IMR-90 (cell line): ENCODE results near the gene ESYT1. TPM values are rescaled to one million over a fixed set of nuclear protein-coding genes. Genes with fewer than 3 reads are reported as not detected.

Experiments
- ATAC-seq: fragments of 200-7000 bp; cut with Tn5 transposase; 2 replicates; pipeline ENCODE4 v1.9.1; 2020; ENCODE audit warnings: low read depth, mild to moderate bottlenecking, moderate library complexity
- BruUV-seq: library from RNA; stranded (reverse); fragments of 400-500 nt; replicated peaks from 2 replicates; lab custom pipeline; 2021; lab: Mats Ljungman, UMichigan
- CTCF ChIA-PET: fragments of 300-600 bp; formaldehyde crosslinking; extraction: SDS; loops from one replicate; lab custom pipeline; 2021; ENCODE audit warnings: antibody characterized with exemption; lab: Yijun Ruan, JAX
- POLR2A ChIA-PET: fragments of 300-600 bp; sonication (Branson Sonifier 250); formaldehyde crosslinking; loops from one replicate; lab custom pipeline; 2022; ENCODE audit warnings: antibody characterized with exemption; ENCODE audit not compliant: unreplicated experiment; lab: Charles Lee
- DNase-seq: peaks from one replicate; pipeline ENCODE4 v3.0.0; 2013
- H2AFZ ChIP-seq: replicated peaks from 2 replicates; pipeline ENCODE3; 2013; ENCODE audit warnings: low read length, mild to moderate bottlenecking; ENCODE audit not compliant: poor library complexity
- H2AK5ac ChIP-seq: 2 replicates; pipeline ENCODE4 v1.6.1; 2013; ENCODE audit warnings: low read depth, low read length, inconsistent platforms
- H2AK9ac ChIP-seq: replicated peaks from 2 replicates; pipeline ENCODE3; 2013; ENCODE audit warnings: mild to moderate bottlenecking, low read depth, low read length, moderate library complexity; ENCODE audit not compliant: poor library complexity
- H2BK120ac ChIP-seq: 2 replicates; pipeline ENCODE4 v1.6.1; 2013; ENCODE audit warnings: low read depth, low read length, inconsistent platforms
- H2BK15ac ChIP-seq: 3 replicates; pipeline ENCODE4 v1.6.1; 2013; ENCODE audit warnings: low read depth, low read length, inconsistent platforms
- H2BK20ac ChIP-seq: 2 replicates; pipeline ENCODE4 v1.6.1; 2013; ENCODE audit warnings: low read depth, mild to moderate bottlenecking, inconsistent platforms, low read length, moderate library complexity
- H2BK5ac ChIP-seq: 2 replicates; pipeline ENCODE4 v1.6.1; 2013; ENCODE audit warnings: mild to moderate bottlenecking, low read depth, low read length, inconsistent platforms; ENCODE audit not compliant: poor library complexity, severe bottlenecking
- H3K14ac ChIP-seq: replicated peaks from 2 replicates; pipeline ENCODE4 v1.6.1; 2013; ENCODE audit warnings: low read depth, low read length, inconsistent platforms
- H3K18ac ChIP-seq: 2 replicates; pipeline ENCODE4 v1.6.1; 2013; ENCODE audit warnings: low read depth, low read length, control low read depth
- H3K23ac ChIP-seq: 2 replicates; pipeline ENCODE4 v1.6.1; 2013; ENCODE audit warnings: low read depth, low read length, inconsistent platforms
- H3K27ac ChIP-seq: 2 replicates; pipeline ENCODE4 v1.5.1; 2013; ENCODE audit warnings: mild to moderate bottlenecking, control low read depth, low read length; ENCODE audit not compliant: insufficient read depth
- H3K27me3 ChIP-seq: 2 replicates; pipeline ENCODE4 v1.6.1; 2013; ENCODE audit warnings: low read length; ENCODE audit not compliant: control insufficient read depth, insufficient read depth
- H3K36me3 ChIP-seq: 2 replicates; pipeline ENCODE4 v1.6.1; 2013; ENCODE audit warnings: low read length, mixed read lengths; ENCODE audit not compliant: control insufficient read depth, insufficient read depth
- H3K4ac ChIP-seq: 2 replicates; pipeline ENCODE4 v1.6.1; 2013; ENCODE audit warnings: low read depth, low read length, inconsistent platforms
- H3K4me1 ChIP-seq: 2 replicates; pipeline ENCODE4 v1.6.1; 2013; ENCODE audit warnings: low read length, mixed read lengths; ENCODE audit not compliant: control insufficient read depth, insufficient read depth
- H3K4me2 ChIP-seq: 2 replicates; pipeline ENCODE4 v1.6.1; 2013; ENCODE audit warnings: low read depth, mild to moderate bottlenecking, control low read depth, low read length, moderate library complexity
- H3K4me3 ChIP-seq: 2 replicates; pipeline ENCODE4 v1.5.1; 2013; ENCODE audit warnings: low read depth, mild to moderate bottlenecking, control low read depth, low read length, moderate library complexity; ENCODE audit not compliant: insufficient read depth
- H3K56ac ChIP-seq: 2 replicates; pipeline ENCODE4 v1.6.1; 2013; ENCODE audit warnings: low read length, inconsistent platforms; ENCODE audit not compliant: insufficient read depth; ENCODE audit errors: extremely low read depth
- H3K79me1 ChIP-seq, 2 experiments: 2 replicates each; pipeline ENCODE4 v1.6.1; 2013; ENCODE audit warnings: low read length in 2 of 2, inconsistent platforms in 1 of 2, low read depth in 1 of 2
- H3K9ac ChIP-seq: 2 replicates; pipeline ENCODE4 v1.6.1; 2013; ENCODE audit warnings: low read depth, low read length, control low read depth
- H3K9me1 ChIP-seq: 2 replicates; pipeline ENCODE4 v1.6.1; 2013; ENCODE audit warnings: low read length, inconsistent platforms; ENCODE audit not compliant: insufficient read depth
- H3K9me3 ChIP-seq: 2 replicates; pipeline ENCODE4 v1.6.1; 2013; ENCODE audit warnings: low read length; ENCODE audit not compliant: control insufficient read depth, insufficient read depth
- H4K20me1 ChIP-seq: 2 replicates; pipeline ENCODE4 v1.6.1; 2013; ENCODE audit warnings: low read length, inconsistent platforms; ENCODE audit not compliant: insufficient read depth
- H4K5ac ChIP-seq: 2 replicates; pipeline ENCODE4 v1.6.1; 2013; ENCODE audit warnings: mild to moderate bottlenecking, low read depth, low read length, control low read depth
- H4K8ac ChIP-seq, 2 experiments: 2 replicates each; pipeline ENCODE4 v1.6.1; 2013; ENCODE audit warnings: low read depth in 2 of 2, low read length in 2 of 2, control low read depth in 1 of 2, inconsistent platforms in 1 of 2
- H4K91ac ChIP-seq: 2 replicates; pipeline ENCODE4 v1.6.1; 2013; ENCODE audit warnings: low read depth, low read length, inconsistent platforms; ENCODE audit not compliant: insufficient read depth
- BHLHE40 ChIP-seq: fragments of 150-350 bp; IDR thresholded peaks from 2 replicates; pipeline ENCODE4 v1.6.1; 2016; ENCODE audit warnings: mild to moderate bottlenecking, low read depth, low read length
- CHD1 ChIP-seq: IDR thresholded peaks from 2 replicates; pipeline ENCODE4 v1.6.1; 2012; ENCODE audit warnings: low read depth, low read length, improper control_type of control experiment
- CTCF ChIP-seq: conservative IDR thresholded peaks from 2 replicates; pipeline ENCODE4 v1.5.1; 2012; ENCODE audit warnings: mild to moderate bottlenecking, low read depth, low read length, improper control_type of control experiment
- POLR2A ChIP-seq: IDR thresholded peaks from 2 replicates; pipeline ENCODE4 v1.6.1; 2012; ENCODE audit warnings: mild to moderate bottlenecking, low read depth, low read length
- RFX5 ChIP-seq: IDR thresholded peaks from 2 replicates; pipeline ENCODE4 v1.8.0; 2012; ENCODE audit warnings: low read depth, mild to moderate bottlenecking, low read length, moderate library complexity
- WGBS, 2 experiments: methylation state at CpG; one replicate each; pipeline versions ENCODE4 v1.1.5 to v1.1.7; 2013; ENCODE audit warnings: missing lambda C conversion rate in 2 of 2; ENCODE audit not compliant: insufficient read length in 1 of 2; ENCODE audit errors: extremely low coverage in 2 of 2; 5-methylcytosine and 5-hydroxymethylcytosine counted together
- dilution Hi-C: fragments of 300-500 bp; cut with HindIII; formaldehyde crosslinking; loops from one replicate; pipeline ENCODE4 v1.14.3; 2018; ENCODE audit warnings: low sequenced_read_pairs; ENCODE audit not compliant: unreplicated experiment
- in situ Hi-C: fragments of 300-500 bp; cut with MboI; formaldehyde crosslinking; loops from 3 replicates; pipeline ENCODE4 v1.14.3; 2019; ENCODE audit warnings: low sequenced_read_pairs, inconsistent platforms, mixed read lengths
- intact Hi-C: fragments of 100-400 bp; cut with micrococcal nuclease; formaldehyde crosslinking; loops from 2 replicates; pipeline ENCODE4 v1.10.0; 2022
- polyA plus RNA-seq, 3 experiments: library from polyadenylated mRNA; depleted of rRNA; stranded (reverse); fragments of >200 nt; gene quantifications; 2 replicates each; pipeline ENCODE4 v1.2.3, GENCODE V29; 2012; ENCODE audit warnings: low replicate concordance in 1 of 3
- total RNA-seq: library from RNA; depleted of rRNA; stranded (reverse); fragments of >200 nt; gene quantifications from 2 replicates; pipeline ENCODE4 v1.2.3, GENCODE V29; 2012

ESYT1 gene
- total and polyA plus RNA-seq, 2 of the 4 experiments (the other 2 are of a cell fraction): 150 to 153 TPM

- in situ Hi-C loops: no loop called here
These were observed 17.5 kb upstream of the ESYT1 start for GRCh38 chr12:56110571-56110970.

More at GRCh38 chr12:56110571-56110970, 17.5 kb upstream of the ESYT1 start:
- WGBS, 2 experiments: no CpG with 5 or more reads among the region's 5 CpGs
- Histone ChIP-seq H4K91ac (no peak overlapping the region), H3K27me3 (no peaks in the 10 kb centered on the region), H2AFZ (no peak overlapping the region), H3K23ac (no peak overlapping the region), H3K9me1 (no peaks in the 10 kb centered on the region), H3K9ac (no peak overlapping the region), H2BK120ac (no peak overlapping the region), H3K4me2 (no peak overlapping the region), H2BK5ac (no peak overlapping the region), H2AK9ac (no peak overlapping the region), H3K27ac (no peak overlapping the region), H2BK20ac (no peak overlapping the region), H3K18ac (no peak overlapping the region), H3K79me1 (peaks cover 18 to 25% of the 10 kb centered on the region in 2 experiments; a peak in 3 of 4 replicates), H2BK15ac (no peak overlapping the region), H3K4ac (no peak overlapping the region), H3K4me3 (no peak overlapping the region), H2AK5ac (no peak overlapping the region), H3K4me1 (peaks cover 4% of the 10 kb centered on the region; the same call in 1 of the 2 replicates), H4K8ac (no peak overlapping the region), H4K20me1 (peaks cover 6% of the 10 kb centered on the region; the same call in 1 of the 2 replicates), H3K14ac (no peak overlapping the region), H3K36me3 (peaks cover 44% of the 10 kb centered on the region), H3K9me3 (no peaks in the 10 kb centered on the region), H4K5ac (no peak overlapping the region), H3K56ac (no peak overlapping the region)
- dilution Hi-C loops (no loop called here), intact Hi-C loops (no loop called here)
- ChIA-PET POLR2A (interaction anchor here (0.6 kb wide), 1 partner anchor 25 kb away, joined by 3 read pairs; no protein-coding TSS in a partner anchor), CTCF (no interaction called here)
- TF ChIP-seq CTCF (no peak), CHD1 (no peak), RFX5 (no peak), BHLHE40 (no peak), POLR2A (no peak)
- DNase-seq (no peak), ATAC-seq (no peak)
- no TSS peak for BruUV-seq
